NCI-H146 treated with DMSO at 0.1 percent for 48 hours (cell line): Measurements from ENCODE around the gene UGCG.

Source experiments
- DNase-seq: peaks from one replicate; lab custom pipeline; 2025; ENCODE audit not compliant: unreplicated experiment; lab: John Stamatoyannopoulos, UW

UGCG gene

DNA sequence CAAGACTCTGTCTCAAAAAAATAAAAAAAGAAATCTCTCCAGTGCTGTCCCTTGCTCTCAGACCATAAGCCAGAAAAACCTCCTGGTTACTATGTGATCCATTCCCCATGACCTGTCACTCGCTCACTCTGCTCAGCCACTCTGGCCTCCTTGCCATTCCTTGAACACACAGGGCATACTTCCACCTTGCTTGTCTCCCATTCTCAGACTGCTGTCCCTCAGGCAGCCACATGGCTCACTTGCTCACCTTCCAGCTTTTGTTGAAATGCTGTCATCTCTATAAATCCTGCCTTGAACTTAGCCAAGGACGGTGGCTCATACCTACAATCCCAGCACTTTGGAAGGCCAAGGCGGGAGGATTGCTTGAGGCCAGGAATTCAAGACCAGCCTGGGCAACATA lies 82.9 kb downstream of the UGCG start:
- no peak for DNase-seq

DNA sequence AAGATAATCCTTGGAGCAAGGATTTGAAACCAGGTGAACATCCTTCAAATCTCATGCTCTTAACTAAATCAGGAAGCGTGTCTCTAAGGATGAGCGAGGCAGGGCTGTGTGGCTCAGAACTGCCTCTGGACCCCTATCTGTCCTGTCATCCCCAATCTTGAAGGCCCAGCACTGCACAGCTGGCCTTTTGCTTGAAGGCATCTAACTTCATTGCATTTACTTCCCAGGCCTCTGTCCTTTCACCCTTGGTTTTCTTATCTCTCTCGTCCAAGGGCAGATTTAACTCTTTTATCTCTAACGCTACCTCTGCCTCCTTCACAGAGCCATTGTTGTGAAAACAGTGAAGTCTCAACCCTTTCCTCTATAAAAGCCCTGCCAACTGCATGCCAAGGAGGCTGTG lies 83.8 kb downstream of the UGCG start:
- DNase-seq, result no peak

DNA sequence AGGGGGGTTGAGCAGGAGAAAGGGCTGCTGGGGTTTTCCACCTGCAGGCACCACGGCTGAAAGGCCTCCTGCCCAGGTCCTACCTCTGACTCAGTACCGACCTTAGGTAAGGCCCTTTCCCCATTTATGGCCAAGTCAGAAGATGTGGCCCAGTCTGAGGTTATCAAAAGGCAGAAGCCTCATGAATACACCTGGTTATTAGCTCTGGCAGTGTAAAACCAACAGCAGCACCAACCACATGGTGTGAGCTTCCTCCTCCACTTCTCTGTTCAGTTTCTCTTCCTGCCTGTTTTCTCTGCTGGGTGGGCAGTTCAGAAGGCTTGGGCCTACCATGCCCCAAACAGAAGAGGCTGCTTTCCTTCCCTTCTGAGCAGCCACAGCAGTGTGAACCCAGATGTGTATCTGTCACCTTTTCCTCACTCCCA lies 86.9 kb downstream of the UGCG start:
- no peak for DNase-seq

DNA sequence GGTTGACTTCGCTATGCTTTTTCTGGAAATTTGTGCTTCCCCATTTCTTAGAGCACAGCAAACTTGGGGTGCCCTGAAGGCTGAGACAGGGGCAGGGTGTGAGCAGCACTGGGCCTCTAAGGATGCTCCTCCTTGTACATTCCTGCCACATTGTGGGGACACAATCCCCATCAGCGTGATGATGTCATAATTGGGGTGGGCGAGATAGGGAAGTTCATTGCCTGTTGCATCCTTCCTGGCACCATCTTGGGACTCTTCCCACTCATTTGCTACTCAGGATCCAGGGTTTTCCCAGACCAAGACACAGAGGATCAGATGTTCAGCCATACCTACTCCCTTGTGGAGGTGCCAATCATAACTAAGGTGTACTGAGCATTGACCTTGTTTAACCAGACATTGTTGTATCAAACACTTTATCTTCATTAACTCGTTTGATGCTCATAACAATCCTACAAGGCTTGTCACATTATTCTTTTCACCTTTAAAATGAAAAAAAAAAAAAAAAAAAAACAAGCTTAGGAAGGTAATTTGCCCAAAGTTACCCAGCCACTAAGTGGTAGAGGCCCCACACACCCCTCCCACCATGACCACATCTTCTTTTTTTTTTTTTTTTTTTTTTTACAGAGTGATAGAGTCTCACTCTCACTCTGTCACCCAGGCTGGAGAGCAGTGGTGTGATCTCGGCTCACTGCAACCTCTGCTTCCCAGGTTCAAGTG lies 87.6 kb downstream of the UGCG start:
- no peak for DNase-seq
